Keratinocyte (primary cell): ENCODE results near the gene AANAT. TPM values are rescaled to one million over a fixed set of nuclear protein-coding genes. Genes with fewer than 3 reads are reported as not detected.
A peak's percentile ranks its signal among the peaks of the same experiment; 100 is the strongest.

Experiments used
- DNase-seq: peaks from one replicate; pipeline ENCODE4 v3.0.0-alpha.2; 2011; ENCODE audit warnings: low read depth, missing footprints, low spot score
- FAIRE-seq: peaks from 2 replicates; lab custom pipeline; 2011; peaks lifted over from hg19 to GRCh38; lab: Jason Lieb, UNC
- H2AFZ ChIP-seq: 2 replicates; pipeline ENCODE4 v1.6.0; 2012; ENCODE audit warnings: low read length, control low read depth, inconsistent platforms; ENCODE audit not compliant: control insufficient read depth
- H3K27ac ChIP-seq: 2 replicates; pipeline ENCODE4 v1.5.1; 2011; ENCODE audit warnings: low read length; ENCODE audit not compliant: control insufficient read depth, insufficient read depth
- H3K27me3 ChIP-seq: 3 replicates; pipeline ENCODE4 v1.6.0; 2011; ENCODE audit warnings: low read length; ENCODE audit not compliant: control insufficient read depth, insufficient read depth; ENCODE audit errors: extremely low read depth
- H3K36me3 ChIP-seq, 2 experiments: 2 replicates in 1 of 2; 3 replicates in 1 of 2; pipeline ENCODE4 v1.5.1; 2011; ENCODE audit warnings: low read length in 2 of 2, mild to moderate bottlenecking in 1 of 2; ENCODE audit not compliant: control insufficient read depth in 2 of 2, insufficient read depth in 2 of 2; ENCODE audit errors: extremely low read depth in 1 of 2
- H3K4me1 ChIP-seq: 3 replicates; pipeline ENCODE4 v1.5.1; 2011; ENCODE audit warnings: low read length; ENCODE audit not compliant: control insufficient read depth, insufficient read depth; ENCODE audit errors: extremely low read depth
- H3K4me2 ChIP-seq: 3 replicates; pipeline ENCODE4 v1.6.0; 2011; ENCODE audit warnings: low read depth, low read length; ENCODE audit not compliant: control insufficient read depth, insufficient read depth; ENCODE audit errors: extremely low read depth
- H3K4me3 ChIP-seq, 3 experiments: fragments of 200-600 bp in 1 of 3; sonication (generic) in 1 of 3; 2 replicates in 2 of 3; 3 replicates in 1 of 3; pipeline ENCODE4 v1.5.1; 2011 to 2016; ENCODE audit warnings: low read length in 3 of 3, mild to moderate bottlenecking in 3 of 3, control low read depth in 2 of 3, inconsistent platforms in 1 of 3, low read depth in 1 of 3, mixed read lengths in 1 of 3, mixed run types in 1 of 3, moderate library complexity in 1 of 3; ENCODE audit not compliant: control insufficient read depth in 2 of 3, insufficient read depth in 2 of 3; ENCODE audit errors: extremely low read depth in 1 of 3
- H3K79me2 ChIP-seq: 2 replicates; pipeline ENCODE4 v1.6.0; 2012; ENCODE audit warnings: low read length; ENCODE audit not compliant: control insufficient read depth, insufficient read depth
- H3K9ac ChIP-seq: 3 replicates; pipeline ENCODE4 v1.6.0; 2011; ENCODE audit warnings: low read length; ENCODE audit not compliant: control insufficient read depth, insufficient read depth; ENCODE audit errors: extremely low read depth
- H3K9me1 ChIP-seq: 3 replicates; pipeline ENCODE4 v1.6.0; 2011; ENCODE audit warnings: low read length; ENCODE audit not compliant: control insufficient read depth, insufficient read depth; ENCODE audit errors: extremely low read depth
- H3K9me3 ChIP-seq: 2 replicates; pipeline ENCODE4 v1.5.1; 2012; ENCODE audit warnings: low read depth, low read length; ENCODE audit not compliant: control insufficient read depth
- H4K20me1 ChIP-seq: 3 replicates; pipeline ENCODE4 v1.6.0; 2011; ENCODE audit warnings: low read length; ENCODE audit not compliant: control insufficient read depth, insufficient read depth; ENCODE audit errors: extremely low read depth
- EZH2 ChIP-seq: IDR thresholded peaks from one replicate; pipeline ENCODE4 v1.6.1; 2012; ENCODE audit warnings: inconsistent platforms, mild to moderate bottlenecking, low read length, moderate library complexity
- dilution Hi-C: fragments of 300-500 bp; cut with MboI; formaldehyde crosslinking; loops from one replicate; pipeline ENCODE4 v1.7.0; 2020; ENCODE audit warnings: low sequenced_read_pairs; ENCODE audit not compliant: extremely low pct_ligation_motif_present
- polyA plus RNA-seq, 5 experiments: library from polyadenylated mRNA; depleted of rRNA in 3 of 5; stranded (reverse) in 3 of 5; stranded (forward) in 1 of 5; unstranded in 1 of 5; fragments of >200 nt; gene quantifications; 1 replicate in 1 of 5; 2 replicates in 3 of 5; 3 replicates in 1 of 5; pipeline versions ENCODE4 v1.2.1 to v1.2.3, GENCODE V29; 2011 to 2012; ENCODE audit warnings: missing spikeins in 2 of 5, low read depth in 1 of 5, low replicate concordance in 1 of 5
- TF ChIP-seq, protein P1 (sequence below), 3 experiments: IDR thresholded peaks in 1 of 3; conservative IDR thresholded peaks in 1 of 3; optimal IDR thresholded peaks in 1 of 3; 2 replicates in 2 of 3; 3 replicates in 1 of 3; pipeline versions ENCODE3 to v1.5.1; 2011; ENCODE audit warnings: low read length in 3 of 3, mild to moderate bottlenecking in 3 of 3, moderate library complexity in 2 of 3, control low read depth in 1 of 3, inconsistent platforms in 1 of 3; ENCODE audit not compliant: insufficient read depth in 2 of 3; ENCODE audit errors: extremely low read depth in 1 of 3

AANAT gene
- polyA plus RNA-seq, 1 donor (not counting 4 experiments of a cell fraction or from before 2014, with no cell fraction given), result not detected

DNA sequence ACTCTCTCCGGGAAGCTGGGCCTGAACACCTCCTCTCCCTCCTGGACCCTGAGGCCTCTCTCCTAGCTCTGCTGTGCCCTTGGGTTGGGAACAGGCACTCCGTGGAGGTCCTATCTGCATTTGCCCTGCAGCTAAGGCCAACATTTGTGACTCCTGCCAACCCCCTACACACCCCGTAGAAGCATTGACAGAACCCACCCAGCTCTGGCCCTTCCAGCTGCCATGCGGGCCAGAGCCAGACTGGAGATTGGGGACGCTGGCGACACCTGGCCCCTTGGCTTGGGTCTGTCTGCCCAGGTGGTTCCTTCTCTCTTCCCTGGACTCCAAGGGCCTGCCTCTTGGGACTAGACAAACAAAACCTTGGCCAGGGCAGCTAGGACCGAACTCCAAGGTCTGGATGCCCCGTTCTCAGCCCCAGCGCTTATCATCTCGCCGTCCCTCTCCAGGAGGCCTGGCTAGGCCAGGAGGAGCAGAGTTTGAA lies 34.5 kb downstream of the AANAT start:
- no peak for TF ChIP-seq EZH2
- TF ChIP-seq, protein P1, sequence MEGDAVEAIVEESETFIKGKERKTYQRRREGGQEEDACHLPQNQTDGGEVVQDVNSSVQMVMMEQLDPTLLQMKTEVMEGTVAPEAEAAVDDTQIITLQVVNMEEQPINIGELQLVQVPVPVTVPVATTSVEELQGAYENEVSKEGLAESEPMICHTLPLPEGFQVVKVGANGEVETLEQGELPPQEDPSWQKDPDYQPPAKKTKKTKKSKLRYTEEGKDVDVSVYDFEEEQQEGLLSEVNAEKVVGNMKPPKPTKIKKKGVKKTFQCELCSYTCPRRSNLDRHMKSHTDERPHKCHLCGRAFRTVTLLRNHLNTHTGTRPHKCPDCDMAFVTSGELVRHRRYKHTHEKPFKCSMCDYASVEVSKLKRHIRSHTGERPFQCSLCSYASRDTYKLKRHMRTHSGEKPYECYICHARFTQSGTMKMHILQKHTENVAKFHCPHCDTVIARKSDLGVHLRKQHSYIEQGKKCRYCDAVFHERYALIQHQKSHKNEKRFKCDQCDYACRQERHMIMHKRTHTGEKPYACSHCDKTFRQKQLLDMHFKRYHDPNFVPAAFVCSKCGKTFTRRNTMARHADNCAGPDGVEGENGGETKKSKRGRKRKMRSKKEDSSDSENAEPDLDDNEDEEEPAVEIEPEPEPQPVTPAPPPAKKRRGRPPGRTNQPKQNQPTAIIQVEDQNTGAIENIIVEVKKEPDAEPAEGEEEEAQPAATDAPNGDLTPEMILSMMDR (optimal IDR thresholded peaks at IDR 0.05 in 1 of 3, IDR thresholded peaks at IDR 0.05 in 1 of 3, conservative IDR thresholded peaks at IDR 0.05 in 1 of 3; ENCODE audit: extremely low read depth in 1 of 3, insufficient read depth in 2 of 3, low read length in 3 of 3), result no peak

DNA sequence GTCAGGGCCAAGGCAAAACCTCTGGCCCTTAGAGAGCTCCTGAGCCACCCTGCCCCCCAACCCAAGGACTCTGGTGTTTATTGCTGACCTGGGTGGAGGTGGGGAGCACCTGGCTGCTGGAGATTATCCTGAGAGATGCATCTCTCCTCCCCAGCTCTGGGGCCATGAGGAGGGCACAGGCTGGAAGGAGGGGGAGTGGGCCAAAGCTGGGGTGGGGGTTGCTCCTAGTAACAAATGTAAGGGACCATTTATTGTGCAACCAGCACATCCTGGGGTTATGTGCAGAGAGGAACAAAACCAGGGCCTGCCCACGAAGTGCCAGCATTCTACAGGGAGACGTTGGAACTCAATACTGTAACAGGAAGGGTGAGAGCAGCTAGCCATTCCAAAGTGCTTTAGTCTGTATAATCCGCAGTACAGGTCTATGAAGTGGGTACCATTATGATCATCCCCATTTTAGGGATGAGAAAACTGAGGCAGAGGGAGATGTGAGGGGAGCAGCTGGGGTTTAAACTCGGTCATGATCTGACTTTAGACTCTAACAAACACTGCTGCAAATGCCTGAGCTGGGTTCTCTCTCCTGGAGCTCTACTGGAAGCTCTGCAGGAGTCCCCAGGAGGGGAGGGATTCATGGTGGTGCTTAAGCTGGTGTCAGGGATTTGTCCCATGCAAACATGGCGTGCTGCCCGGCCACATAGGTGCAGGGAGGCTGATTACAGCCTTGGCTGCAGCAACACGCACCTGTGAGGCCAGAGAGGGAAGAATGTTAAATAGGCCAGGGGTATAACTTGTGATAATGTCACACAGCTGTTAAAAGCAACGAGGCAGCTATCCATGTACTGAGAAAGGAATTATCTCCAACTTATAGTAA lies 35.2 kb downstream of the AANAT start:
- H2AFZ ChIP-seq, result no peak overlapping the region
- DNase-seq (no peak), FAIRE-seq (no peak)
- no peak overlapping the region for H3K4me2 ChIP-seq
- no peak overlapping the region for H3K4me3 ChIP-seq
- no peak overlapping the region for H3K27ac ChIP-seq
- peaks cover 33% of the 10 kb centered on the region for H3K4me1 ChIP-seq
- no peak for TF ChIP-seq EZH2
- TF ChIP-seq, protein P1 (optimal IDR thresholded peaks at IDR 0.05 in 1 of 3, IDR thresholded peaks at IDR 0.05 in 1 of 3, conservative IDR thresholded peaks at IDR 0.05 in 1 of 3; ENCODE audit: extremely low read depth in 1 of 3, insufficient read depth in 2 of 3, low read length in 3 of 3), result no peak
- H4K20me1 ChIP-seq, result peaks cover 3% of the 10 kb centered on the region
- no peaks in the 10 kb centered on the region for H3K9me3 ChIP-seq
- H3K79me2 ChIP-seq, result peaks cover 34% of the 10 kb centered on the region
- H3K27me3 ChIP-seq, result peaks cover 9% of the 10 kb centered on the region
- peaks cover 3% of the 10 kb centered on the region for H3K9me1 ChIP-seq
- H3K36me3 ChIP-seq, result no peaks in the 10 kb centered on the region
- H3K9ac ChIP-seq, result no peak overlapping the region
- dilution Hi-C loops, result no loop called here

More for the DNA sequence above, 34.5 kb downstream of the AANAT start:
- H4K20me1 ChIP-seq, result peaks cover 10% of the 10 kb centered on the region
- peak overlapping the region; percentile 95 for H3K9ac ChIP-seq
- H3K4me1 ChIP-seq, result peaks cover 36% of the 10 kb centered on the region
- peak overlapping the region in 1 of 3 experiments; percentile 48 for H3K4me3 ChIP-seq
- H3K9me1 ChIP-seq, result peaks cover 3% of the 10 kb centered on the region
- H2AFZ ChIP-seq, result peak overlapping the region; percentile 93
- FAIRE-seq (no peak), DNase-seq (no peak)
- H3K27ac ChIP-seq, result peak overlapping the region; percentile 66
- H3K9me3 ChIP-seq, result no peaks in the 10 kb centered on the region
- peaks cover 4% of the 10 kb centered on the region for H3K27me3 ChIP-seq
- H3K4me2 ChIP-seq, result peak overlapping the region; percentile 78
- dilution Hi-C loops, result no loop called here
- H3K79me2 ChIP-seq, result peaks cover 41% of the 10 kb centered on the region
- H3K36me3 ChIP-seq, result no peaks in the 10 kb centered on the region
